Erythroblast (primary cell): ENCODE measurements around the gene MRPS14.
A peak's percentile ranks its signal among the peaks of the same experiment; 100 is the strongest.
"Not testable (repeated sequence)": the region's sequence is repeated elsewhere in the genome, so short reads cannot be mapped to it uniquely, and the experiment has no call there.

Experiments
- DNase-seq, 2 experiments: peaks; one replicate each; lab custom pipeline; 2025; lab: John Stamatoyannopoulos, UW
- GATA1 ChIP-seq: IDR thresholded peaks from 2 replicates; pipeline ENCODE4 v1.6.1; 2011; ENCODE audit warnings: low read depth, mild to moderate bottlenecking, control low read depth, low read length, moderate library complexity
- POLR2A ChIP-seq: IDR thresholded peaks from 2 replicates; pipeline ENCODE4 v1.6.1; 2011; ENCODE audit warnings: mild to moderate bottlenecking, low read length

MRPS14 gene

DNA sequence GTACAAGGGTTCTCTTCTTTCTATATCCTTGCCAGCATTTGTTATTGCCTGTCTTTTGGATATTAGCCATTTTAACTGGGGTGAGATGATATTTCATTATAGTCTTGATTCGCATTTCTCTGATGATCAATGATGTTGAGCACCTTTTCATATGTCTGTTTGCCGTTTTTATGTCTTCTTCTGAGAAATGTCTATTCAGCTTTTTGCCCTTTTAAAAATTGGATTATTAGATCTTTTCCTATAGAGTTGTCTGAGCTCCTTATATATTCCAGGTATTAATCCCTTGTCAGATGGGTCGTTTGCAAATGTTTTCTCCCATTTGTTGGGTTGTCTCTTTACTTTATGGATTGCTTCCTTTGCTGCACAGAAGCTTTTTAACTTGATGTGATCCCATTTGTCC, 19.4 kb upstream of the MRPS14 start:
- TF ChIP-seq POLR2A (no peak), GATA1 (no peak)
- DNase-seq = no peak

DNA sequence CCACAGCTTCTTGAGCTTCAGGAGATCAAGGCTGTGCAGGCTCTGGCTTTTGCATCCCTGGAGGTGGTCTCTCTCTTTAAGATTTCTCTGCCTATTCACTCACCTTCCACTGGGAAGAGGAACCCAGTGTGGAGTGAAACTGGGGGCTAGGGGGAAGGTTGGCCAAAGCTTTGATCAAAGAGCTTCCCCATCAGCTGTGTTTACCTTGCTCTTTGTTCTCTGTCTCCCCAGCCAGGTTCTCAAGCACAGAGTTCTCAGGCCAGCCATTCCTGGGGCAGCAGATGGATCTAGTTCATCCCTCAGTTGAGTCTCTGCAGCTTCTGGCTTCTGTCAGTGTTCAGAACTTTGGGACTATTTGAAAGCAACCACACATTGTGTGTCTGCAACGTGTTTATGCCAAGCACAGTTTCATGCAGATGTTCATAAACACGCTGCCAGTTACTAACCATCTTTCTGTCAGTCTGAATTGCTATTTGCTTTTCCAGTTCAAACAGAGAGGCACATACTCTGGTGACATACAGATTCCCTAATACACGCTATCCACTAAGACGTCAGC, 17.2 kb upstream of the MRPS14 start:
- no peak for DNase-seq
- TF ChIP-seq POLR2A (no peak), GATA1 (no peak)

DNA sequence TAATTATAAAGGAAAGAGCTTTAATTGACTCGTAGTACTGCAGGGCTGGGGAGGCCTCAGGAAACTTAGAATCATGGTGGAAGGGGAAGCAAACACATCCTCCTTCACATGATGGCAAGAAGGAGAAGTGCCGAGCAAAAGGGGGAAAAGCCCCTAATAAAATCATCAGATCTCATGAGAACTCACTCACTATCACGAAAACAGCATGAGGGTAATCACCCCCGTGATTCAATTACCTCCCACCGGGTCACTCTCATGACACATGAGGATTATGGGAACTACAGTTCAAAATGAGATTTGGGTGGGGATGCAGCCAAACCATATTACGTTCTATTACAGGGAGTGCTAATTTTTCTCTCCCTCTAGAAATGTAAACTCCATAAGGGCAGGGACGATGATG, 14.2 kb upstream of the MRPS14 start:
- no peak for DNase-seq
- no peak for TF ChIP-seq GATA1
- no peak for TF ChIP-seq POLR2A

DNA sequence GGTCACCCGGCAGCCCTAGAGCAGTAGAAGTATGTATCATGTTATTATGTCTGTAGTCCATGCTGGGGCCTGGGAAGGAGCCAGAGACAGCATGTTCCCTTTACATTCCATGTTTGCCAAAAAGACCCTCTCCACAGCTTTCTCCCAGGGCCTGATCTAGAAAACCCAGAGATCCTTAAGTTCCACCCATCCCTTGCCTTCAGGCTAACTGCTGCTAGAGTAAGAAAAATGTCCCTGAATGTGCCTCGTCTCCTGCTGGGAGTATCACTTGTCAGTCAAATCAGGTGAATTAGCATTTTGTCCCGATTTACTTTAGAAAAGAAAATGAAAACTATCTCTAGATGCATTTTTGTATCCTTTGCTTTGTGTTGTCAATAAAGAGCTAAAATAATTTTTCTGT, 13.3 kb upstream of the MRPS14 start:
- no peak for TF ChIP-seq POLR2A
- TF ChIP-seq GATA1 = no peak
- no peak for DNase-seq

DNA sequence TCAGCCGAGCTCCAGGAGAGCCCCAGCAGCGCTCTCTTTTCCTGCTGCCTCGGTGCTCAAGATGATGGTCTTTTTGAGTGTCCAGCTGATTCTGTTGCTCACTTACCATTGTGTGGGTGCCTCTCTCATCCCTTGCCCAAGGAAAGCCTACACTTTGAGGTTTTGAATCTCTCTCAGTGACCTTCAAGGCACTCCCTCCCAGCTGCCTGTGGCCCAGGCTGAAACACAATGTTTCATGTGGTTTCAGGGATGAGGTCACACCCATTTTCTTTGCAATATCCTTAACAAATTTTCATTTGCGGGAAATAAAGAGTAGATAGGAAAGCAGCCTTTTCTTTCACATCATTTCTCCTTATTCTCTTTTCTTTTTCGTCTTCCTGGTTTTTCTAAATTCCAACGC, 12.6 kb upstream of the MRPS14 start:
- DNase-seq = no peak
- TF ChIP-seq POLR2A (no peak), GATA1 (no peak)

DNA sequence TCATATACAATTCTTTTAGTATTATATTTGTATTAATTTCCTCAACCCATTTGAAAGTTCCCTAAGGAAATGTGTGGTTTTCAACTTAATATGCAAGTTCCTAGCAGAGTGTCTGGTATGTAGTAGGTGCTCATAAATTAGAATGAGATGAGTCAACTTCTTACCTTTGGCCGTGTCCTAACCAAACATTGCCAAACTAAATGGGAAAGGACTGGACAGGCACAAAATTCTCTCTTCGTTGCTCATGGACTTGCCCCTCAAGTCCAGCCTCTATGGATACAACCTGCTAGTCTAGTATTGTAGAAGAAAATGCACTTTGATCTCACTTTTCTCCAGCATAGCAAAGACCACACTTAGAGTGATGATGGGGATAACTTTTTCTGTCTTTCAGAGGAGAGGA, 11.6 kb upstream of the MRPS14 start:
- DNase-seq = no peak
- TF ChIP-seq GATA1 (no peak), POLR2A (no peak)

DNA sequence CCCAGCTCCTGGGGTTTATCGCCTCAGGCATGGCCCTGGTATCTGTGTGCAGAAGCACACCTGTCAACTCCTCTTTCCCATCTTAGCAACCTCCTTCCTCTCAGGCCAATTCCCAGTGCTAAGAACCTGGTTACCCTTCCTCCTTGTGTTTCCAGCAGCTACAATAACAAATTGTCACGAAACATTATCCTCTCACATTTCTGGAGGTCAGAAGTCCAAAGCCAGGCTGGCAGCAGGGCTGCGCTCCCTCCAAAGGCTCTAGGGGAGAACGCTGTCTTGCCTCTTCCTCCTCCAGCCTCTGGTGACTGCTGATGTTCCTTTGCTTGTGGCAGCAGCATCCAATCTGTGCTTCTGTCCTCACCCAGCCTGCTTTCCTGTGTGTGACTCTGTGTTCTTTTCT, 10.7 kb upstream of the MRPS14 start:
- TF ChIP-seq POLR2A (no peak), GATA1 (no peak)
- DNase-seq = no peak

DNA sequence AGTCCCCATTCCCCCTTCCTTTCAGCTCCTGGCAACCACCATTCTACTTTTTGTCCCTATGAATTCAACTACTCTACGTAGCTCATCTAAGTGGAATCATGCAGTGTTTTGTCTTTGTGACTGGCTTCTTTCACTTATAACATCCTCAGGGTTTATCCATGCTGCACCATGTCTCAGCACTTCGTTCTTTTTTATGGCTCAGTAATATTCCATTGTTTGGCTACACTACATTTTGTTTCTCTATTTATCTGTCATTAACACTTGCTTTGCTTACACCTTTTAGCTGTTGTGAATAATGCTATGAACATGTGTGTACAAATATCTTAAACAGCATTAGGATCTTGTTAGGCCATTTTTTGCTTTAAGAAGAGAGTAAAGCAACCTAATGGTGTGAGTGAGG, 1.5 kb upstream of the MRPS14 start:
- TF ChIP-seq GATA1 = no peak
- no peak for DNase-seq

DNA sequence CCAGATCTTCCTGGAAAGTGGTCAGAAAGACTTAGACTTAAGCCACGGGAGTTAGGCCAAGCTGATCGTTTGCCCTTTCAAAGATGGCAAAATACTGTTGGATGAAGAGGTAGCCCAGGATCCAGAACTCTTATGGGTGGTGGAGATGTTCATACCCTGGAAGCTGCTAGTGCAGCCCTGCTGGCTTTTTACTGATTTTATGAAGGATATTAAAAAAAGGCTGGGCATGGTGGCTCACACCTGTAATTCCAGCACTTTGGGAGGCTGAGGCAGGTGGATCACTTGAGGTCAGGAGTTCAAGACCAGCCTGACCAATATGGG, 657 bp upstream of the MRPS14 start:
- DNase-seq = not testable (repeated sequence)

DNA sequence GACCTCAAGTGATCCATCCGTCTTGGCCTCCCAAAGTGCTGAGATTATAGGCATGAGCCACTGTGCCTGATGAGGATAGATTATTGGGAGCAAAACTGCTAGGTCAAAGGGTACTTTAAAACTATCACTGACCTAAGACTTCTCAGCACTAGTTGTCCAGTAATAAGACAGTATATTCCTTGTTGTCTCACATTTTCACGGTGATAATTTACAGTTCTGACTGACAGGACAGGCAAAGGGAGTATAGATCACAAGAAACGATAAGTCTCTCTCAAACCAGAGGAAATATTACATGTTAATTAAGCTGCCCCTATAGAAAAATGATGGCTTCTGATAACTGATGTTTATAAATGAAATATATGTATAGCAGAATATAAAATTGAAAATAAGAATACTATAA, 3.7 kb downstream of the MRPS14 start:
- DNase-seq = no peak
- no peak for TF ChIP-seq POLR2A
- no peak for TF ChIP-seq GATA1

DNA sequence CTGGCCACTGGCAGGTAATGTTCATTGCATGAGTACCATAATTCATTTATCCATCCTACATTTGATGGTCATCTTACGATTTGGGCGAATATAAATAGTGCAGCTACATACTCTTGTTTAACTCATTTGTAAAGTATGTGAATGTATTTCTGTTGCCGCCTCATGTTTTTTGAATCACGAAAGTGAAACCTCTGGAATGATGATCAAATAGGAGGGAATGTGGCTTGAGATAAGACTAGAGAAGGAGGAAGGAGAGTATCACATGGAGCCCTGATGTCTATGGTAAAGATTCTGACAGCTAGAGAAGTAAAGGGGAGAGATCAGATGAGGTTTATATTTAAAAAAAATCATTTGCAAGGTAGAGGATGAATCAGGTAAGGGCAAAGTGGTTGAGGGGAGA, 8.0 kb downstream of the MRPS14 start:
- DNase-seq = no peak
- no peak for TF ChIP-seq POLR2A
- no peak for TF ChIP-seq GATA1

DNA sequence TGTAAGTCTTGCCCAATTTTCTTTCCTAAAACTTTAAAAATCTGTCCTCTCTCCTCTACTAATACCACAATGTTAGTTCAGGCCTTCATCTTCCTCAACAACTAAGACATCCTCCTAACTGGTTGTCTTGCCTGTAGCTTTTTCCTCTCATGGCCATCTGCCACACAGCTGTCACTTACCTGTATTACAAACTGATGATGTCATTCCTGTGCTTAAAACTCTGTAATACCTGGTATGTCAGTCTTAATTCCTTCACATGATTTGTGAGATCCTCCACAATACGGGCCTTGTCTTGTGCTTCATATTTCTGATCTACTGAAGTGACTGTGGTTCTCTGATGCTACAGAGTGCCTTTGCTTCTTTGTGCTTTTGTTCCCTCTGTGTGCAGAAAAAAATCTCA, 9.8 kb downstream of the MRPS14 start:
- no peak for DNase-seq
- TF ChIP-seq POLR2A (no peak), GATA1 (no peak)

DNA sequence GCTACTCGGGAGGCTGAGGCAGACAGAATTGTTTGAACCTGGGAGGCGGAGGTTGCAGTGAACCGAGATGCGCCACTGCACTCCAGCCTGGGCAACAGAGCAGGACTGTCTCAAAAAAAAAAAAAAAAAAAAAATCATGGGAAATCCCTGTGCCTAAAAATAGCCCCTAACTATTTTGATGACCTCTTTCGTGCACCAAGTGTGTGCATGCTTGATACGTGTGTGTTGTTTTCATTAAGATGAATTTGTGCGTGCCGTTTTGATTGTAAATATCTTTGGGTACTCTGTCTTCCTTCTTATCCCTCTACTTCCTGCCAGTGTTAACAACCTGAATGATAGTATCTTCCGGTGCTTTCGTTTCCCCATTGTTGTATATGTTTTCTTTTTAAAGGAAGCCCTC, 13.7 kb downstream of the MRPS14 start:
- no peak for TF ChIP-seq GATA1
- no peak for TF ChIP-seq POLR2A
- no peak for DNase-seq

DNA sequence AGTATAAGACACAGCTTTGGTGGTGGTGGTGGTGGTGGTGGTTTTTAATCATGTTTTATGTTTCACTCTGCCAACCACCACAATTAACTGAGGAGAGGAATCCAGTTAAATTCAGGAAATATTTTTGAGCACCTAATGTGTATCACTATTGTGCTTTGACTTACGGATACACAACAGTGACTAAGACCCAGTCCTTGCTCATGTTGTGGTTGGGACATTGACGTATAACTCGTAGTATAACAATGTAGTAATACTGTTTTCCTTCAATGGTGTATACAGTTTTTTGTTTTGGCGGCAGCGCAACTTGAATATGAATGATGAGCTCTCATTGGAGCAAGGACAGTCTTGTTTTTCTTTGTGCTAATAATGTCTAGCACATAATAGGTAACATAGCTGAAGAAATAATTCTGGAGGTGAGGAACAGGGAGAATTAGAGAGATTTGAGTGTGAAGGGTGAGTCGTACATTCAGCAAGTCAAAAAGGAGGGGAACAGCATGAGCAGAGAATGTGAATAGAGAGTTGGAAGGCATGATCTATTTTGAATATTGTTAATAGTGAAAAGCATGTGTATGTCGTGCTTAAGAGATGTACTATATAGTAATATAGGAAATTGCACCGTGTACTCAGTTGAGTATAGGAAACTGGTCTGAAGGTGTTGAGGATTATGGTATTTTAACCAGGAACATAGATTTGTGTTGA, 18.0 kb downstream of the MRPS14 start:
- DNase-seq = no peak
- TF ChIP-seq GATA1 (no peak), POLR2A (no peak)

DNA sequence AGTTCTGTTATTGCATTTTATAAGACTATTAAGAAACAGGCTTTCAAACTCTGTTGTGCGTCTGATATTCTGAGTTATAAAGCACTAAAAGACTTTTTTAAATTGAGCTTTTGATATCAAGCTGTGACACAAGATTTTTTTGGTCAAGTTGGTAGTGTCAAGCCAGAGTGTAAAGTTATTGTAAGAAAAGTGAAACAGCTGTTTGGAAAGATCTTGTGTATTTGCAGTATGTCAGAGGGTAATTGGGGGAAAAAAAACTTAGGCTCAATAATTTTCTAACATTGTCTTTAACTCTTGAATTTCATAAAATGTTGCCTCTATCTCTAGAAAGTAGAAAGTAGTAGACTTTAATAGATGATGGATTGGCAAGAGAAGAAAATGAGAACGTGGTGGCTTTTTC, 19.7 kb downstream of the MRPS14 start:
- peak in 1 of 2 experiments; percentile 5 for DNase-seq
- TF ChIP-seq POLR2A (no peak), GATA1 (no peak)
